Measurements from ENCODE around the gene PCSK6.

DNA sequence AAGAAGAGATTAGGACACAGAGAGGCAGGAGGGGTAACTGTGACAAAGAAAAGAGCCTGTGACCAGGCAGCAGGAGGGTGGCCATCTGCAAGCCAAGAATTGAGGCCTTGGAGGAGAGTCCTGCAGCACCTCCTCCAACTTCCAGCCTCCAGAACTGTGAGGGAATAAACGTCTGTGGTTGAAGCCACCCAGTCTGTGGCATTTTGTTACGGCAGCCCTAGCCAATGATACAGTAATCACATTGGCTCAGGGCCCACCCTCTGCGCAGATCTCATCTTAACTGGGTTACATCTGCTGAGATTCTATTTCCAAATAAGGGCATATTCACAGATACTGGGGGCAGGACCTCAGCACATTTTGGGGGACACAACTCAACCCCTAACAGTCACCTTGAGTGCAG is 223.5 kb downstream of the PCSK6 start:
- TF ChIP-seq CTCF (IDR thresholded peaks at IDR 0.05; ENCODE audit: borderline replicate concordance, extremely low read depth, low read length, poor library complexity, severe bottlenecking) (no peak), EZH2 (IDR thresholded peaks at IDR 0.05; ENCODE audit: borderline replicate concordance, low read depth, low read length, severe bottlenecking) (no peak)
